Glutamatergic neuron (in vitro differentiated cells): ENCODE data around the gene SHLD3. TPM values are rescaled to one million over a fixed set of nuclear protein-coding genes. Genes with fewer than 3 reads are reported as not detected.
A peak's percentile ranks its signal among the peaks of the same experiment; 100 is the strongest.
"Not testable (repeated sequence)": the region's sequence is repeated elsewhere in the genome, so short reads cannot be mapped to it uniquely, and the experiment has no call there.

Experiments used
- DNase-seq: peaks from one replicate; pipeline ENCODE4 v3.0.0; 2022
- H3K27ac Mint-ChIP-seq: one replicate; pipeline ENCODE4 v1.8.0; 2020; ENCODE audit warnings: mild to moderate bottlenecking, mixed read lengths, inconsistent platforms; ENCODE audit not compliant: unreplicated experiment
- H3K27me3 Mint-ChIP-seq: one replicate; pipeline ENCODE4 v1.8.0; 2020; ENCODE audit warnings: mild to moderate bottlenecking, moderate library complexity, mixed read lengths, inconsistent platforms; ENCODE audit not compliant: unreplicated experiment
- H3K36me3 Mint-ChIP-seq: one replicate; pipeline ENCODE4 v1.8.0; 2020; ENCODE audit warnings: mild to moderate bottlenecking, mixed read lengths, inconsistent platforms; ENCODE audit not compliant: unreplicated experiment
- H3K4me1 Mint-ChIP-seq: one replicate; pipeline ENCODE4 v1.8.0; 2020; ENCODE audit warnings: mild to moderate bottlenecking, low read depth, mixed read lengths, inconsistent platforms; ENCODE audit not compliant: unreplicated experiment
- H3K4me3 Mint-ChIP-seq: one replicate; pipeline ENCODE4 v1.8.0; 2020; ENCODE audit warnings: mild to moderate bottlenecking, mixed read lengths, inconsistent platforms; ENCODE audit not compliant: unreplicated experiment
- H3K9me3 Mint-ChIP-seq: one replicate; pipeline ENCODE4 v1.8.0; 2020; ENCODE audit warnings: mild to moderate bottlenecking, moderate library complexity, mixed read lengths, inconsistent platforms; ENCODE audit not compliant: unreplicated experiment
- total RNA-seq: library from RNA; stranded (reverse); fragmentation: NEBNext Ultra II Directional; extraction: Animal tissue kit (Norgen Biotek cat#: 25700); gene quantifications from one replicate; pipeline ENCODE4 v1.2.1, GENCODE V29; 2021; ENCODE audit not compliant: unreplicated experiment
- TF ChIP-seq, protein P1 (sequence below): fragments of 200-600 bp; sonication (generic); IDR thresholded peaks from one replicate; pipeline ENCODE4 v1.5.0; 2021; ENCODE audit not compliant: partially characterized antibody, unreplicated experiment

The SHLD3 gene
- total RNA-seq, 1 donor from 2014 or later, result 4.7 TPM

DNA sequence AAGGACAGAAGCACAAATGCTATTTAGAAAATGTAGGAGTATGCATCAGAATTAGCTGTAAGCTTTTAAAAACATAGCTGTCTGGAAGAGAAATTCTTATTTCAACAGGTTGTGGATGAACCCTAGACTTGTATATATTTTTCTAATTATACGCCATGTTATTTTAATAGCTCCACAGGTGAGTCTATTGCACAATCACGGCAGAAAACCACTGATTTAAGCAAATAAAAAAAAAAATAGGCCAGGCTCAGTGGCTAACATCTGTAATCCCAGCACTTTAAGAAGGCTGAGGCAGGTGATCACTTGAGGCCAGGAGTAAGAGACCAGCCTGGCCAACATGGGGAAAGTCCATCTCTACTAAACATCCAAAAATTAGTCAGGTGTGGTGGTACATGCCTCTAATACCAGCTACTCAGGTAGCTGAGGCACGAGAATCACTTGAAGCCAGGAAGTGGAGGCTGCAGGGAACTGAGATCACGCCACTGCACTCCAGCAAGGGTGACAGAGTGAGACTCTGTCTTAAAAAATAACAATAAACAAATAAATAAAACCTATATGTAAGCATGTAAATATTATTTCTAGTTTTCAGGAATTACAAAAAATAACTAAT lies 12.4 kb upstream of the SHLD3 start:
- TF ChIP-seq, protein P1, sequence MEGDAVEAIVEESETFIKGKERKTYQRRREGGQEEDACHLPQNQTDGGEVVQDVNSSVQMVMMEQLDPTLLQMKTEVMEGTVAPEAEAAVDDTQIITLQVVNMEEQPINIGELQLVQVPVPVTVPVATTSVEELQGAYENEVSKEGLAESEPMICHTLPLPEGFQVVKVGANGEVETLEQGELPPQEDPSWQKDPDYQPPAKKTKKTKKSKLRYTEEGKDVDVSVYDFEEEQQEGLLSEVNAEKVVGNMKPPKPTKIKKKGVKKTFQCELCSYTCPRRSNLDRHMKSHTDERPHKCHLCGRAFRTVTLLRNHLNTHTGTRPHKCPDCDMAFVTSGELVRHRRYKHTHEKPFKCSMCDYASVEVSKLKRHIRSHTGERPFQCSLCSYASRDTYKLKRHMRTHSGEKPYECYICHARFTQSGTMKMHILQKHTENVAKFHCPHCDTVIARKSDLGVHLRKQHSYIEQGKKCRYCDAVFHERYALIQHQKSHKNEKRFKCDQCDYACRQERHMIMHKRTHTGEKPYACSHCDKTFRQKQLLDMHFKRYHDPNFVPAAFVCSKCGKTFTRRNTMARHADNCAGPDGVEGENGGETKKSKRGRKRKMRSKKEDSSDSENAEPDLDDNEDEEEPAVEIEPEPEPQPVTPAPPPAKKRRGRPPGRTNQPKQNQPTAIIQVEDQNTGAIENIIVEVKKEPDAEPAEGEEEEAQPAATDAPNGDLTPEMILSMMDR, result no peak
- no peaks in the 10 kb centered on the region for H3K4me1 Mint-ChIP-seq
- no peaks in the 10 kb centered on the region for H3K9me3 Mint-ChIP-seq
- no peak overlapping the region for H3K4me3 Mint-ChIP-seq
- H3K27me3 Mint-ChIP-seq, result no peaks in the 10 kb centered on the region
- no peak for DNase-seq
- H3K36me3 Mint-ChIP-seq, result no peaks in the 10 kb centered on the region
- no peak overlapping the region for H3K27ac Mint-ChIP-seq

DNA sequence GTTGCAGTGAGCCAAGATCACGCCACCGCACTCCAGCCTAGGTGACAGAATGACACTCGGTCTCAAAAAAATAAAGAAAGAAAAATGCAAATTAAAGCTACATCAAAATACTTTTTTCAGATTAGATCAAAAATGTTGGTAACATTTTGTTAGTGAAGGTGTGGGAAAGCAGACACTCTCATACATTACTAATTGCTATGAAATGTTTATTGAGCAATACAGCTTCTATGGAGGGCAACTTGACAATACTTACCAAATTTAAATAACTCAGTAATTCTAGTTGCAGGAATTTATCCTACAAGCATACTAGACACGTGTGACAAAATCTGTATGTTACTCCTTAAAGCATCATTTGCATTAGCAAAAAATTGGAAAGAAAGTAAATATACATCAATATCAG lies 4.8 kb upstream of the SHLD3 start:
- TF ChIP-seq, protein P1, result no peak
- H3K36me3 Mint-ChIP-seq, result no peaks in the 10 kb centered on the region
- H3K27ac Mint-ChIP-seq, result no peak overlapping the region
- H3K27me3 Mint-ChIP-seq, result peaks cover 7% of the 10 kb centered on the region
- DNase-seq, result no peak
- H3K4me3 Mint-ChIP-seq, result no peak overlapping the region
- peaks cover 3% of the 10 kb centered on the region for H3K4me1 Mint-ChIP-seq
- H3K9me3 Mint-ChIP-seq, result peaks cover 1% of the 10 kb centered on the region

DNA sequence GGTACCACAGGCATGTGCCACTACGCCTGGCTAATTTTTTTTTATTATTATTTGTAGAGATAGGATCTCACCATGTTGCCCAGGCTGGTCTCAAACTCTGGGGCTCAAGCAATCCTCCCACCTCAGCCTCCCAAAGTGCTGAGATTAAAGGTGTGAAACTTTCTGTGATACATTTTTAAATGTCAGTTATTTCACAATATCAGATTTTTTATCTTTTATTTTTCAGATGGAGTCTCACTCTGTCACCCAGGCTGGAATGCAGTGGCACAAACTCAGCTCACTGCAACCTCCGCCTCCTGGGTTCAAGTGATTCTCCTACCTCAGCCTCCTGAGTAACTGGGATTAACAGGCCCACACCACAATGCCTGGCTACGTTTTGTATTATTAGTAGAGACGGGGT lies 2.9 kb upstream of the SHLD3 start:
- not testable (repeated sequence) for H3K4me3 Mint-ChIP-seq, H3K36me3 Mint-ChIP-seq, DNase-seq, H3K27me3 Mint-ChIP-seq, H3K27ac Mint-ChIP-seq, H3K4me1 Mint-ChIP-seq, H3K9me3 Mint-ChIP-seq

DNA sequence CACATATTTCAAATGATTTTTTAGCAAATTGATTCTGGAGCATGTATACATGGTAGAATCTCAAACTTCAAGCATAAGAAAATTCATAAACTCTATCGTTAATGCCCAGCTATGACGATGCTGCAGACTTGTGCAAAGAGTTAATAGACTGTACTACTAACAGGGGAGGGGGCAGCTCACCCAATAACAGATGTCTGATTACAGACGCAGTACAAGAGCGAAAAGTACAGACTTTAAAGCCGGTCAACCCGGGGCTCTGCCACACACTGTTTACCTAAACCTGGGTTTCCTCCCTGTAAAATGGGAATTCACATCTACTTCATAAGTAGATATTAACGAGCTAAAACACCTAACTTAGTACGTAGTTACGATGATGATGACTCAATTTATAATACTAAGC lies 1.3 kb upstream of the SHLD3 start:
- DNase-seq, result no peak
- Mint-ChIP-seq H3K9me3 (peaks cover 1% of the 10 kb centered on the region), H3K4me1 (peaks cover 9% of the 10 kb centered on the region), H3K4me3 (peak overlapping the region; percentile 98), H3K36me3 (no peaks in the 10 kb centered on the region), H3K27ac (peak overlapping the region; percentile 94), H3K27me3 (peaks cover 7% of the 10 kb centered on the region)
- TF ChIP-seq, protein P1, result no peak

DNA sequence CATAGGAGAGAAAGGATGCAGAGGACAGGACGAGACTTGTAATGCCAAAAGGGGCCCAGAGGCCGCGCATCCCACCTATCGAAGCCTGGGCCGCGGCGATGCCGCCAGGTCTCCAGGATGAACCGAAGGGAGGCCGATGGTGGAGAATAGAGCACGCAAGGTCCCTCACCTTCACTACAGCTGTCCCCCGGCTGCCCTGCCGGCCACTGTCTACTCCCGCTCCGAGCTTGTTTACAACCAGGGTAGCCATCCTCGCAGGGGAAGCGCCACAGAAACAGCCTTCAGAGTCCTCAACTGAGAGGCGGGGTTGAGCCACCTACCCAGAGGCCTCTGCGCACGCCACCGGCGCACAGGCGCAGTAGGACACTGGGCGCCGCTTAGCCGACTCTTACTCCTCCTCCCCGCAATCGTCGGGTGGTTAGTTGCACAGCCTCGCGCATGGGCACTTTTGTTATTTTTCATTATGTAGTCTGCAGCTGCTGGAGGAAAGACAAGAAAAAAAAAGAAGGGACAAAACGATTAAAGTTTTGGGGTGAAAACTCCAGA lies 729 bp upstream of the SHLD3 start, which contains the start of gene TRIM23:
Gene TRIM23 (minus strand): TSS at position 309 of the 546 bp plus-strand sequence. CDS start 59 bp downstream, at position 250.
- TF ChIP-seq, protein P1, result no peak
- H3K4me3 Mint-ChIP-seq, result peak within 1 kb of the TSS; percentile 98
- H3K9me3 Mint-ChIP-seq, result peaks cover 1% of the 10 kb centered on the region
- no peaks in the 10 kb centered on the region for H3K36me3 Mint-ChIP-seq
- peak within 1 kb of the TSS; percentile 94 for H3K27ac Mint-ChIP-seq
- H3K4me1 Mint-ChIP-seq, result peaks cover 9% of the 10 kb centered on the region
- peak; percentile 90 for DNase-seq
- peaks cover 7% of the 10 kb centered on the region for H3K27me3 Mint-ChIP-seq
